Cardiac septum (tissue), 1 donor: ENCODE data around the gene BMAL1. TPM values are rescaled to one million over a fixed set of nuclear protein-coding genes. Genes with fewer than 3 reads are reported as not detected.

ENCODE experiments used
- DNase-seq: peaks from one replicate; pipeline ENCODE4 v3.0.0-alpha.2; 2020; ENCODE audit warnings: low spot score
- intact Hi-C: fragments of 100-400 bp; cut with DNase I; formaldehyde crosslinking; loops from one replicate; pipeline ENCODE4 v1.14.0; 2022
- total RNA-seq: library from RNA; stranded (reverse); fragmentation: NEBNext Ultra II Directional; extraction: Animal tissue kit (Norgen Biotek cat#: 25700); gene quantifications from one replicate; pipeline ENCODE4 v1.2.1, GENCODE V29; 2021
- donor health status: DM: no; HTN: no; CAD: no.

BMAL1 gene
- total RNA-seq, 1 donor from 2014 or later = 11.6 TPM

GRCh38 chr11:13287681-13288080 lies 10.1 kb downstream of the BMAL1 start:
- intact Hi-C loops = no loop called here
- no peak for DNase-seq

- intact Hi-C loops = no loop called here
- no peak for DNase-seq
Observed at GRCh38 chr11:13288375-13289029, 10.9 kb downstream of the BMAL1 start.

- intact Hi-C loops = no loop called here
- no peak for DNase-seq
Observed at GRCh38 chr11:13289081-13289480, 11.5 kb downstream of the BMAL1 start.

- intact Hi-C loops = no loop called here
- DNase-seq = no peak
Observed at GRCh38 chr11:13290221-13290980, 12.8 kb downstream of the BMAL1 start.

- DNase-seq = no peak
- intact Hi-C loops = no loop called here
Observed at GRCh38 chr11:13291361-13291760, 13.8 kb downstream of the BMAL1 start.

- no peak for DNase-seq
- intact Hi-C loops = no loop called here
Observed at GRCh38 chr11:13291800-13292199, 14.2 kb downstream of the BMAL1 start.

- intact Hi-C loops = no loop called here
- DNase-seq = no peak
Observed at GRCh38 chr11:13292970-13293369, 15.4 kb downstream of the BMAL1 start.

- intact Hi-C loops = no loop called here
- DNase-seq = no peak
Observed at GRCh38 chr11:13294178-13294577, 16.6 kb downstream of the BMAL1 start.

GRCh38 chr11:13294771-13295579 lies 17.4 kb downstream of the BMAL1 start:
- DNase-seq = no peak
- intact Hi-C loops = no loop called here

- intact Hi-C loops = no loop called here
- no peak for DNase-seq
Observed at GRCh38 chr11:13297308-13297916, 19.8 kb downstream of the BMAL1 start.

- intact Hi-C loops = no loop called here
- no peak for DNase-seq
Observed at GRCh38 chr11:13297917-13298356, 20.3 kb downstream of the BMAL1 start.

GRCh38 chr11:13298765-13299164 lies 21.2 kb downstream of the BMAL1 start:
- DNase-seq = no peak

GRCh38 chr11:13301522-13301921 lies 23.9 kb downstream of the BMAL1 start:
- intact Hi-C loops = loop anchor here (5.0 kb wide), 1 partner anchor 36 kb away; no protein-coding TSS in a partner anchor
- DNase-seq = no peak

More at GRCh38 chr11:13298765-13299164, 21.2 kb downstream of the BMAL1 start:
- intact Hi-C loops = no loop called here

- intact Hi-C loops = loop anchor here (5.0 kb wide), 1 partner anchor 35 kb away; no protein-coding TSS in a partner anchor
Observed at GRCh38 chr11:13302420-13302958, 24.9 kb downstream of the BMAL1 start.

GRCh38 chr11:13303668-13304649 lies 26.4 kb downstream of the BMAL1 start:
- intact Hi-C loops = loop anchor here (5.0 kb wide), 1 partner anchor 33 kb away; no protein-coding TSS in a partner anchor

More at GRCh38 chr11:13302420-13302958, 24.9 kb downstream of the BMAL1 start:
- no peak for DNase-seq

GRCh38 chr11:13304655-13305335 lies 27.2 kb downstream of the BMAL1 start:
- DNase-seq = no peak
- intact Hi-C loops = loop anchor here (5.0 kb wide), 1 partner anchor 33 kb away; no protein-coding TSS in a partner anchor

More at GRCh38 chr11:13303668-13304649, 26.4 kb downstream of the BMAL1 start:
- DNase-seq = no peak

- intact Hi-C loops = no loop called here
Observed at GRCh38 chr11:13308704-13309103, 31.1 kb downstream of the BMAL1 start.

More at GRCh38 chr11:13308704-13309103, 31.1 kb downstream of the BMAL1 start:
- DNase-seq = no peak
